Suprapubic skin (tissue), 3 donors: ENCODE results near the gene CHTF18.

ENCODE experiments used
- CTCF ChIP-seq, 2 donors: fragments of 200-600 bp in 1 of 2; fragments of 450-650 bp in 1 of 2; sonication (generic) in 1 of 2; IDR thresholded peaks; one replicate each; pipeline ENCODE4 v1.5.1; 2016 to 2019; ENCODE audit warnings: antibody characterized with exemption in 2 of 2, mild to moderate bottlenecking in 1 of 2, moderate library complexity in 1 of 2
- POLR2AphosphoS5 ChIP-seq, 3 donors: sonication (generic); formaldehyde crosslinking; IDR thresholded peaks; one replicate each; pipeline ENCODE4 v1.6.1; 2017; ENCODE audit warnings: antibody characterized with exemption in 3 of 3

GRCh38 chr16:805474-805873 is 17.1 kb downstream of the CHTF18 start:
- no peak for TF ChIP-seq POLR2AphosphoS5 (IDR thresholded peaks at IDR 0.05)
- TF ChIP-seq CTCF (IDR thresholded peaks at IDR 0.05): no peak
